GM18861 (cell line): ENCODE results near the gene RNF17.

Source experiments
- ATAC-seq: cut with Tn5 transposase; IDR thresholded peaks from one replicate; pipeline ENCODE4 v1.9.1; 2021; ENCODE audit not compliant: unreplicated experiment

Gene RNF17

GRCh38 chr13:24763596-24764275, at the start of gene RNF17:
RNF17 (plus strand) TSS chr13:24764169; CDS start chr13:24764204, 35 bp downstream.
- no peak for ATAC-seq

- no peak for ATAC-seq
Measured at GRCh38 chr13:24716011-24716410, 48.0 kb upstream of the RNF17 start.

- ATAC-seq, result no peak
Measured at GRCh38 chr13:24716446-24716845, 47.5 kb upstream of the RNF17 start.

- ATAC-seq, result no peak
Measured at GRCh38 chr13:24717217-24717616, 46.8 kb upstream of the RNF17 start.

GRCh38 chr13:24718192-24718965, 45.6 kb upstream of the RNF17 start:
- no peak for ATAC-seq

- ATAC-seq, result no peak
Measured at GRCh38 chr13:24719139-24719538, 44.8 kb upstream of the RNF17 start.

- no peak for ATAC-seq
Measured at GRCh38 chr13:24723206-24723605, 40.8 kb upstream of the RNF17 start.

GRCh38 chr13:24724714-24725113, 39.3 kb upstream of the RNF17 start:
- no peak for ATAC-seq

- ATAC-seq, result no peak
Measured at GRCh38 chr13:24725379-24725778, 38.6 kb upstream of the RNF17 start.

- peak; percentile 83 for ATAC-seq
Measured at GRCh38 chr13:24727731-24728601, 36.0 kb upstream of the RNF17 start.

GRCh38 chr13:24730873-24731567, 32.9 kb upstream of the RNF17 start:
- peak; percentile 72 for ATAC-seq

GRCh38 chr13:24734950-24735349, 29.0 kb upstream of the RNF17 start:
- ATAC-seq, result no peak

- ATAC-seq, result no peak
Measured at GRCh38 chr13:24737042-24737441, 26.9 kb upstream of the RNF17 start.

GRCh38 chr13:24738366-24738847, 25.6 kb upstream of the RNF17 start:
- ATAC-seq, result no peak

- no peak for ATAC-seq
Measured at GRCh38 chr13:24740014-24740890, 23.7 kb upstream of the RNF17 start.

GRCh38 chr13:24741016-24741662, 22.8 kb upstream of the RNF17 start:
- ATAC-seq, result no peak

- ATAC-seq, result no peak
Measured at GRCh38 chr13:24741791-24742190, 22.2 kb upstream of the RNF17 start.

GRCh38 chr13:24742294-24742693, 21.7 kb upstream of the RNF17 start:
- ATAC-seq, result no peak

GRCh38 chr13:24742977-24743376, 21.0 kb upstream of the RNF17 start:
- ATAC-seq, result no peak
